GM12801 (cell line): ENCODE measurements around the gene CRYBG2.

ENCODE experiments used
- TF ChIP-seq, protein P1 (sequence below): IDR thresholded peaks from one replicate; pipeline ENCODE4 v1.5.1; 2011; ENCODE audit warnings: control low read depth; ENCODE audit not compliant: insufficient read length; ENCODE audit errors: extremely low read depth

CRYBG2 gene

DNA sequence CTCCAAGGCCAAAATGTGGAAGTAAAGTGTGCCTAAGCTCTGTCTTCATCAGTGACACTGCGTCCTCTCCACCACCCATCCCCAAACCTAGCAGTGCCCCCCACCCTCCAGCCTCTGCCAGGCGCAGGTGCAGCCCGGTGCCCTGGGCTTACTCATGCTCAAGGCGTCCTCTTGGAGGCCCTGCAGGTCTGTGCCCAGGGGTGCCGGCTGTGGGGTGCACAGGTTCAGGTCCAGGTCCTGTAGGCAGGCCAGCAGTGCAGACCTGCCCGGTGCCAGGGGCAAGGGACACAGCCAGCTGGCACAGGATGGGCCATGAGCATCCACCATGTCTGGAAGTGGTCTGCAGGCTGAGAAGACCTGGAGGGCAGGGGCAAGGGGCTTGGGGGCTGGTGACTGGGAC, 13.5 kb upstream of the CRYBG2 start:
- TF ChIP-seq, protein P1, sequence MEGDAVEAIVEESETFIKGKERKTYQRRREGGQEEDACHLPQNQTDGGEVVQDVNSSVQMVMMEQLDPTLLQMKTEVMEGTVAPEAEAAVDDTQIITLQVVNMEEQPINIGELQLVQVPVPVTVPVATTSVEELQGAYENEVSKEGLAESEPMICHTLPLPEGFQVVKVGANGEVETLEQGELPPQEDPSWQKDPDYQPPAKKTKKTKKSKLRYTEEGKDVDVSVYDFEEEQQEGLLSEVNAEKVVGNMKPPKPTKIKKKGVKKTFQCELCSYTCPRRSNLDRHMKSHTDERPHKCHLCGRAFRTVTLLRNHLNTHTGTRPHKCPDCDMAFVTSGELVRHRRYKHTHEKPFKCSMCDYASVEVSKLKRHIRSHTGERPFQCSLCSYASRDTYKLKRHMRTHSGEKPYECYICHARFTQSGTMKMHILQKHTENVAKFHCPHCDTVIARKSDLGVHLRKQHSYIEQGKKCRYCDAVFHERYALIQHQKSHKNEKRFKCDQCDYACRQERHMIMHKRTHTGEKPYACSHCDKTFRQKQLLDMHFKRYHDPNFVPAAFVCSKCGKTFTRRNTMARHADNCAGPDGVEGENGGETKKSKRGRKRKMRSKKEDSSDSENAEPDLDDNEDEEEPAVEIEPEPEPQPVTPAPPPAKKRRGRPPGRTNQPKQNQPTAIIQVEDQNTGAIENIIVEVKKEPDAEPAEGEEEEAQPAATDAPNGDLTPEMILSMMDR: no peak

DNA sequence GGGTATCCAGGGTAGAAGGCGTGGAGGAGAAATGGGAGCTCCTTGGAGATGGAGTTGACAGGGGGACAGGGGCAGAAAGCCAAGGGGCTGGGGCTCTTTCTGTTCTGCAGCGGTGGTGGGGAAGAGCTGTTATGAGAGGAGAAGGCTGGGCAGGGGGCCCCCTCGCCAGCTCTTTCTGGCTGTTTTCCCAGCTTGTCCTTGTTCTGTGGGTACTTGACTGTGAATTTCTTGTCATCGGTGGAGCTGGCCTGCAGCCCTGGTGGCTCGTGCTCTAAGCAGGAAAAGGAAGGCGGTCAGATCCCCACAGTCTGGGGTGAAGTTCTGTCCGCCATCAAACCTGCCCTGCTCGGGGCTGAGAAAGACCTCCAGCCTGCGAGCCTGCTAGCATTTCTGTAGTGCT, 11.0 kb upstream of the CRYBG2 start:
- TF ChIP-seq, protein P1: no peak

DNA sequence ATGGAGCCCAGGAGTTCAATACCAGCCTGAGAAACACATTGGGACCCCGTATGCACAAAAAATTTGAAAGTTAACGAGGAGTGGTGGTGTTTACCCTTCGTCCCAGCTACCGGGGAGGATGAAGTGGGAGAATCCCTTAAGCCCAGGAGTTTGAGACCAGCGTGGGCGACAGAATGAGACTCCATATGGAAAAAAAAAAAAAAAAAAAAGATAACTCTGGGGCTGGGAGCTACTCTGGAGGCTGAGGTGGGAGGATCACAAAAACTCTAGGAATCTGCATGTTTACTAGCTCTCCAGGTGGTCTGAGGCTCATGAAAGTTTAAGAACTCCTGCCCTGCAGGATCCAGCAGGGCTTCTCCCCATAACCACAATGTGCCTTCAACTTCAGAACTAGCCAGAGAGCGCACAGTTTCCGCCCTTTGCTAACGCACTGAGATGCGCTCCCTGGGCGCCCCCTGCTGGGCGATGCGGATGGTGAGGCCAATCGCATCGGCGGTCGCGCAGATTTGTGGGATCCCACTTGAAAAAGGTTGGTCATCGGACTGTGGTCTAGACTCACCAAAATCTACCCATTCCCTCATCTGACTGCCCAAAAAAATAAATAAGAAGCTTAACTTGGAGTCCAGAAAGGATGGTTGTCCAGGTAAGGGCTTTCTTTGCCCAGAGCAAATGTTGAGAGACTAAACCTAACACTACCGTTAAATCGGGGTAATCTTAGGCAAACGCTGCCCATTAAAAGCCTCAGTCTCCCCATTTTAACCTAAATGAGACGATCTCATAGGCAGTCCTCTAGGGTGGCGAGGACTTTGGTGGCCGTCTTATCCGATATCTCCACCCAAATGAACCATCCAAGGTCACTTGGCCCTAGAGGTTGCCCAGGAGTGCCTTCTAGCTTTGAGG, 9.9 kb upstream of the CRYBG2 start:
- TF ChIP-seq, protein P1: peak; percentile 73

DNA sequence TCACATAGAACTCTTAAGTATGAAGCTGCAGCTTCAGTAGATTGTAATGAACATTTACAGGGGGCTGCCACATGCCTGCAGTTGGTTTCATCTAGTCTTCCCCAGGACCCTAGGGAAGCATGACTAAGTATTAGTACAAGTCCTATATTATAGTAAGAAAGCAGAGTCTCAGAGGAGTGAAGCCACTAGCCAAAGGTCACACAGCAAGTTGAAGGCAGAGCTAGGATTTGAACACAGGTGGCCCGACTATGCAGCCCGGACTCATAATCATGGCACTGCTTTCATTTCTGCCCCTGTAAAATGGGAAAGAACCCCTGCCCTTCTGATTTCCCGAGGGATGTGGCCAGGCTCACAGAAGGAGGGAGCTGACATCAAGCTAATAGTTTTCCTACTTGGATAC, 8.4 kb upstream of the CRYBG2 start:
- TF ChIP-seq, protein P1: no peak

DNA sequence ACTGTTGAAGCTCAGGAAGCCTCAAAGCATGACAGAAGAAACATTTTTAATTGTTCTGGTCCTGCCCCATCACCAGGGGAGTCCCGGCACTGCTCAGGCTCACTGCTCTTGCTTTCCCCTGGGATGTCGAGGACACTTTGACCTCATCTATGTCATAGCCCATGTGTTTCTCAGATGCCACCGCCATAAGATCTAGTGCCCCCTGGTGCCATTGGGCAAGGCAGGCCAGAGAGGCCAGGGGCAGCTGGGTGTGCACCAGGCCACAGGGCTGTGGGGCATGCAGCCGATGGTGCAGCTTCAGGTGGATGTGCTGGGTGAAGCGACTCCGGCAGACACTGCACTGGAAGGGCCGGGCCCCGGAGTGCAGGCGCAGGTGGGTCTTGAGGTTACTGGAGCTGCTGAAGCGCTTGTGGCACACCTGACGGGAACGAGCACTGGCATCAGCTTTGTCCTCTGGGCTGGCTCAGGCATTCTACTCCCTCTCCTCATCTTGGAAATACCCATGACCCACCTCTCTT, 7.7 kb upstream of the CRYBG2 start:
- TF ChIP-seq, protein P1: no peak

DNA sequence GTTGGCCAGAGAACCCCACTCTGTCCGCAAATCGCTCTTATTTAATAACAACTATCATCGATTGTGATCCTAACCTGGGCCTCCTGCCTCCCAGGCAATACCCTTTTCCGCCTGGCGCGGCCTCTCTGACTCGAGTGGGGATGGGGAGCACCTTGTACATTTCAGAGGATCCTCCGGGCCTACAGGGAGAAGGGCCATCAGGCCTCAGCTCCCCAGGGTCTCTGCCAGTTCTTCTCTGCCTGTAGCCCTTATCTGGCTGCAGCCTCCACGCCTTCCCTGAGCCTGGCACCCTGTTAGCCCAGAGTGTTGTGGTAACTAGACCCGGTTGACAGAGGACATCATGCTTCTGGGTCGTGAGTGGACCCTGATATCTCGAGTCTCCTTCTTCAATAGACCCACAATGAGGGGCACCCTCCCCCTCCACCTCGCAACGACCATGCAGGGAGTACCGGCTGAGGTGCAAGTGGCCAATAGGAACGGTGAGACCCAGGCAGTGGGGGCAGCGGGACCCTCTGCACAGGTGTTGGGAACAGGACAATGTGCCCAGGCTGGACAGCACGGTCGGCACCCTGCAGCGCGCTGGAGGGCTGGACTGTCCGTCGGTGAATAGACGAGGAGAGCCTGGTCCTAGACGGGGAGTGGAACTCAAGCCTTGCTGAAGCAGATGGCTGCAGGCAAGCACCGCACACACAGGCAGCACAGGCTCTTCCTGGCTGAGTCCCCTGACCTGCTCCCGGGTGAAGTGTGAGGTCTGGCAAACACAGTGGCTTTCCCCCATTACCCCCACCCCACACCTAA, 7.1 kb upstream of the CRYBG2 start:
- TF ChIP-seq, protein P1: no peak
